ENCODE data around the gene SQOR. TPM values are rescaled to one million over a fixed set of nuclear protein-coding genes. Genes with fewer than 3 reads are reported as not detected.

The SQOR gene
- total and polyA plus RNA-seq, 8 donors = 13.8 to 28.6 (median 24.2) TPM

GRCh38 chr15:45732662-45733061 is 97.8 kb downstream of the SQOR start:
- WGBS, 2 donors = 21 to 23% methylated on average over 2 of the region's 2 CpGs
- Histone ChIP-seq H3K9me3 (no peaks in the 10 kb centered on the region), H3K4me1 (no peaks in the 10 kb centered on the region), H3K27ac (no peak overlapping the region), H3K27me3 (no peaks in the 10 kb centered on the region), H3K4me3 (no peak overlapping the region), H3K36me3 (no peaks in the 10 kb centered on the region)
- FAIRE-seq (no peak), ATAC-seq (no peak), DNase-seq (no peak)
- TF ChIP-seq CTCF (IDR thresholded peaks at IDR 0.05) = no peak
- intact Hi-C loops (cut with DNase I) = no loop called here

GRCh38 chr15:45734260-45734711 is 99.5 kb downstream of the SQOR start:
- 60 to 65% methylated on average over 5 of the region's 5 CpGs for WGBS, 2 donors
- intact Hi-C loops (cut with DNase I) = no loop called here
- TF ChIP-seq CTCF (IDR thresholded peaks at IDR 0.05) = no peak
- no peak overlapping the region for H3K4me3 ChIP-seq
- no peaks in the 10 kb centered on the region for H3K27me3 ChIP-seq
- no peaks in the 10 kb centered on the region for H3K36me3 ChIP-seq
- FAIRE-seq (no peak), ATAC-seq (no peak), DNase-seq (no peak)
- no peaks in the 10 kb centered on the region for H3K4me1 ChIP-seq
- no peak overlapping the region for H3K27ac ChIP-seq
- H3K9me3 ChIP-seq = no peaks in the 10 kb centered on the region

Other genes with a start within 250 kb of the SQOR start
- 1 to 10 TPM; 1.0 to 2.2 (median 1.4) TPM for gene SLC30A4, start 112.3 kb upstream of the SQOR start, total RNA-seq
- 1 to 10 TPM in 1 of 2 donors, under 1 TPM in 1; 0.80 to 1.9 TPM for gene SLC30A4, start 112.3 kb upstream of the SQOR start, polyA plus RNA-seq
- 10 to 100 TPM; 14.8 to 30.5 (median 20.7) TPM for gene BLOC1S6, start 47.6 kb upstream of the SQOR start, total RNA-seq
- gene BLOC1S6, start 47.6 kb upstream of the SQOR start, polyA plus RNA-seq = 10 to 100 TPM in 1 of 2 donors, 1 to 10 TPM in 1; 8.4 to 18.4 TPM

All from pancreas (tissue), 10 donors.